ENCODE measurements around the gene ASPG. TPM values are rescaled to one million over a fixed set of nuclear protein-coding genes. Genes with fewer than 3 reads are reported as not detected.
A peak's percentile ranks its signal among the peaks of the same experiment; 100 is the strongest.

Gene ASPG
- polyA plus RNA-seq, 1 donor from 2014 or later, result 0.16 TPM

- Histone ChIP-seq H3K27me3 (ENCODE audit: insufficient read depth, low read depth, low read length) (no peaks in the 10 kb centered on the region), H3K4me2 (ENCODE audit: low read length) (peak overlapping the region; percentile 23), H4K20me1 (ENCODE audit: insufficient read depth) (no peaks in the 10 kb centered on the region), H3K27ac (ENCODE audit: low read length) (peak overlapping the region; percentile 91), H2AFZ (ENCODE audit: low read depth, low read length) (peak overlapping the region; percentile 30), H3K9me2 (ENCODE audit: insufficient read depth, low read length) (no peaks in the 10 kb centered on the region), H3F3A (ENCODE audit: insufficient read depth, low read length, poor library complexity, severe bottlenecking) (peaks cover 4% of the 10 kb centered on the region), H3K79me2 (replicated peaks; ENCODE audit: insufficient read depth, low read length) (no peaks in the 10 kb centered on the region), H3K9ac (ENCODE audit: low read length) (peak overlapping the region; percentile 58), H3K4me3 (ENCODE audit: low read length) (peak overlapping the region; percentile 52), H3K9me3 (ENCODE audit: low read length) (no peaks in the 10 kb centered on the region), H3K36me3 (ENCODE audit: insufficient read depth, low read length) (no peaks in the 10 kb centered on the region)
- peak; percentile 53 for TF ChIP-seq MXI1 (conservative IDR thresholded peaks at IDR 0.05; ENCODE audit: poor library complexity, severe bottlenecking)
- peak; percentile 14 for TF ChIP-seq SMC3 (conservative IDR thresholded peaks at IDR 0.05; ENCODE audit: poor library complexity)
- TF ChIP-seq RAD21 (conservative IDR thresholded peaks at IDR 0.05), result peak; percentile 15
- no peak for TF ChIP-seq TAF1 (IDR thresholded peaks at IDR 0.05; ENCODE audit: low read depth)
- TF ChIP-seq POLR2AphosphoS5 (IDR thresholded peaks at IDR 0.05), result peak; percentile 57
- TF ChIP-seq EP300 (conservative IDR thresholded peaks at IDR 0.05; ENCODE audit: poor library complexity, severe bottlenecking), result peak; percentile 80
Observed at GRCh38 chr14:104048758-104049507, 36.6 kb upstream of the ASPG start.

- Histone ChIP-seq H3K9ac (ENCODE audit: low read length) (peak overlapping the region; percentile 58), H3K4me3 (ENCODE audit: low read length) (peak overlapping the region; percentile 52), H3K27ac (ENCODE audit: low read length) (peak overlapping the region; percentile 91)
Observed at GRCh38 chr14:104049576-104050240, 35.8 kb upstream of the ASPG start.

More at GRCh38 chr14:104049576-104050240, 35.8 kb upstream of the ASPG start:
- peaks cover 4% of the 10 kb centered on the region for H3F3A ChIP-seq (ENCODE audit: insufficient read depth, low read length, poor library complexity, severe bottlenecking)
- H2AFZ ChIP-seq (ENCODE audit: low read depth, low read length), result peak overlapping the region; percentile 30
- H3K4me2 ChIP-seq (ENCODE audit: low read length), result peak overlapping the region; percentile 23
- TF ChIP-seq EP300 (conservative IDR thresholded peaks at IDR 0.05; ENCODE audit: poor library complexity, severe bottlenecking) (no peak), TAF1 (IDR thresholded peaks at IDR 0.05; ENCODE audit: low read depth) (no peak), EZH2 (IDR thresholded peaks at IDR 0.05; ENCODE audit: borderline replicate concordance, insufficient read depth, low read length, poor library complexity, severe bottlenecking) (no peak), REST (IDR thresholded peaks at IDR 0.05; ENCODE audit: borderline replicate concordance) (no peak), POLR2AphosphoS5 (IDR thresholded peaks at IDR 0.05) (peak; percentile 1)
- H3K27me3 ChIP-seq (ENCODE audit: insufficient read depth, low read depth, low read length), result no peaks in the 10 kb centered on the region
- H3K9me3 ChIP-seq (ENCODE audit: low read length), result no peaks in the 10 kb centered on the region
- H3K9me2 ChIP-seq (ENCODE audit: insufficient read depth, low read length), result no peaks in the 10 kb centered on the region
- H4K20me1 ChIP-seq (ENCODE audit: insufficient read depth), result no peaks in the 10 kb centered on the region
- no peaks in the 10 kb centered on the region for H3K36me3 ChIP-seq (ENCODE audit: insufficient read depth, low read length)
- H3K79me2 ChIP-seq (replicated peaks; ENCODE audit: insufficient read depth, low read length), result no peaks in the 10 kb centered on the region

All from neural cell (in vitro differentiated cells).